Panc1 (cell line): ENCODE measurements around the gene ZNF23. TPM values are rescaled to one million over a fixed set of nuclear protein-coding genes. Genes with fewer than 3 reads are reported as not detected.

Experiments used
- ATAC-seq: fragments of 200-7000 bp; cut with Tn5 transposase; 2 replicates; pipeline ENCODE4 v1.9.1; 2020; ENCODE audit warnings: mild to moderate bottlenecking, moderate library complexity
- BruUV-seq: library from RNA; stranded (reverse); fragments of 400-500 nt; replicated peaks from 2 replicates; lab custom pipeline; 2021; lab: Mats Ljungman, UMichigan
- CTCF ChIA-PET: fragments of 300-600 bp; sonication (Branson Sonifier 250); formaldehyde crosslinking; loops from one replicate; lab custom pipeline; 2022; ENCODE audit warnings: antibody characterized with exemption; lab: Charles Lee
- POLR2A ChIA-PET: fragments of 300-600 bp; sonication (Branson Sonifier 250); formaldehyde crosslinking; loops from one replicate; lab custom pipeline; 2022; ENCODE audit warnings: antibody characterized with exemption; lab: Charles Lee
- DNase-seq: peaks from one replicate; pipeline ENCODE4 v3.0.0-alpha.2; 2010; ENCODE audit warnings: low read depth, low spot score
- H3K27ac ChIP-seq: 2 replicates; pipeline ENCODE4 v1.5.1; 2011; ENCODE audit warnings: mild to moderate bottlenecking, low read length, inconsistent platforms
- H3K27me3 ChIP-seq: fragments of 200-500 bp; sonication (Bioruptor generic); 2 replicates; pipeline ENCODE4 v1.6.0; 2014; ENCODE audit warnings: low read length, inconsistent platforms; ENCODE audit not compliant: control insufficient read depth, insufficient read depth
- H3K36me3 ChIP-seq: fragments of 200-500 bp; sonication (Bioruptor generic); 2 replicates; pipeline ENCODE4 v1.5.1; 2014; ENCODE audit warnings: inconsistent platforms, mild to moderate bottlenecking, low read length, moderate library complexity; ENCODE audit not compliant: control insufficient read depth, insufficient read depth
- H3K4me1 ChIP-seq: 2 replicates; pipeline ENCODE4 v1.5.1; 2011; ENCODE audit warnings: inconsistent platforms, mild to moderate bottlenecking, low read length, moderate library complexity; ENCODE audit not compliant: control insufficient read depth, insufficient read depth
- H3K4me3 ChIP-seq, 2 experiments: 2 replicates each; pipeline ENCODE4 v1.5.1; 2011 to 2012; ENCODE audit warnings: low read depth in 2 of 2, low read length in 2 of 2, mild to moderate bottlenecking in 2 of 2, inconsistent platforms in 1 of 2, moderate library complexity in 1 of 2
- H3K9me3 ChIP-seq: fragments of 200-500 bp; sonication (Bioruptor generic); 2 replicates; pipeline ENCODE4 v1.5.1; 2014; ENCODE audit warnings: low read depth, mild to moderate bottlenecking, inconsistent platforms, low read length, moderate library complexity; ENCODE audit not compliant: control insufficient read depth, insufficient read depth
- POLR2AphosphoS5 ChIP-seq: IDR thresholded peaks from 2 replicates; pipeline ENCODE4 v1.6.1; 2012; ENCODE audit warnings: mild to moderate bottlenecking, low read depth, low read length, moderate library complexity
- SIN3A ChIP-seq: IDR thresholded peaks from 2 replicates; pipeline ENCODE4 v1.6.1; 2012; ENCODE audit warnings: low read depth, mild to moderate bottlenecking, low read length, moderate library complexity, borderline replicate concordance; ENCODE audit not compliant: insufficient read depth
- TCF7L2 ChIP-seq: IDR thresholded peaks from 2 replicates; pipeline ENCODE4 v1.6.1; 2011; ENCODE audit warnings: mild to moderate bottlenecking, low read depth, low read length, inconsistent platforms
- in situ Hi-C: cut with HindIII; loops from 2 replicates; pipeline ENCODE4 v1.10.0; 2016; ENCODE audit warnings: low sequenced_read_pairs, low pct_unique_long_range_greater_than_20kb
- intact Hi-C: fragments of 100-400 bp; cut with micrococcal nuclease; formaldehyde crosslinking; loops from one replicate; pipeline ENCODE4 v1.10.0; 2022; ENCODE audit not compliant: unreplicated experiment
- total RNA-seq: library from RNA; stranded (reverse); gene quantifications from one replicate; pipeline ENCODE4 v1.2.1, GENCODE V29; 2021; ENCODE audit not compliant: unreplicated experiment
- TF ChIP-seq, protein P1 (sequence below), 2 experiments: IDR thresholded peaks; 2 replicates each; pipeline ENCODE4 v1.6.1; 2011 to 2012; ENCODE audit warnings: low read depth in 2 of 2, control low read depth in 1 of 2, low read length in 1 of 2, mild to moderate bottlenecking in 1 of 2, moderate library complexity in 1 of 2; ENCODE audit not compliant: insufficient read depth in 1 of 2
- TF ChIP-seq, protein P2 (sequence below): fragments of 450-650 bp; IDR thresholded peaks from 2 replicates; pipeline ENCODE4 v1.5.1; 2017; ENCODE audit warnings: mild to moderate bottlenecking

Gene ZNF23
- total RNA-seq, 1 experiment from 2014 or later: 5.2 TPM

DNA sequence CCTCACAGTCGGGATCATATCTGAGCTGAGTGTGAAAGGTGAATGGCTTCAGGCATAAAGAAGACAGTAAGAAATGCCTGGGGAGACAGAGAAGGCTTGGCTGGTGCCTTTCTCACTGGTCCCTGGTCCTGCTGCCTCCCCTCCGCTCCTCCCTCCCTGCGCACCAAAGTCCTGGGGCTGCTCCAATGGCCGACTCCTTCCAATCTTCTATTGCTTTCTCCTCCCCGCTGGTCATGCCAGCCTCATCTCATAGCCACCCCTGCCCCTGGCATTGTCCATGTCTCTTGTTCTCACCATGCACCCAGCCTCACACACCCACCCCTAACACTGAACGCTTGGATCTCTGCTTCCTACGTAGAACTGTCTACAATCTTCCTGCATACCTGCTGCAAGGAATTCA, 38.2 kb downstream of the ZNF23 start:
- Histone ChIP-seq H3K27me3 (no peaks in the 10 kb centered on the region), H3K9me3 (no peaks in the 10 kb centered on the region), H3K36me3 (no peaks in the 10 kb centered on the region), H3K4me3 (no peak overlapping the region), H3K27ac (no peak overlapping the region), H3K4me1 (peaks cover 4% of the 10 kb centered on the region; the same call in 1 of the 2 replicates)
- no peak for DNase-seq
- TF ChIP-seq, protein P1, sequence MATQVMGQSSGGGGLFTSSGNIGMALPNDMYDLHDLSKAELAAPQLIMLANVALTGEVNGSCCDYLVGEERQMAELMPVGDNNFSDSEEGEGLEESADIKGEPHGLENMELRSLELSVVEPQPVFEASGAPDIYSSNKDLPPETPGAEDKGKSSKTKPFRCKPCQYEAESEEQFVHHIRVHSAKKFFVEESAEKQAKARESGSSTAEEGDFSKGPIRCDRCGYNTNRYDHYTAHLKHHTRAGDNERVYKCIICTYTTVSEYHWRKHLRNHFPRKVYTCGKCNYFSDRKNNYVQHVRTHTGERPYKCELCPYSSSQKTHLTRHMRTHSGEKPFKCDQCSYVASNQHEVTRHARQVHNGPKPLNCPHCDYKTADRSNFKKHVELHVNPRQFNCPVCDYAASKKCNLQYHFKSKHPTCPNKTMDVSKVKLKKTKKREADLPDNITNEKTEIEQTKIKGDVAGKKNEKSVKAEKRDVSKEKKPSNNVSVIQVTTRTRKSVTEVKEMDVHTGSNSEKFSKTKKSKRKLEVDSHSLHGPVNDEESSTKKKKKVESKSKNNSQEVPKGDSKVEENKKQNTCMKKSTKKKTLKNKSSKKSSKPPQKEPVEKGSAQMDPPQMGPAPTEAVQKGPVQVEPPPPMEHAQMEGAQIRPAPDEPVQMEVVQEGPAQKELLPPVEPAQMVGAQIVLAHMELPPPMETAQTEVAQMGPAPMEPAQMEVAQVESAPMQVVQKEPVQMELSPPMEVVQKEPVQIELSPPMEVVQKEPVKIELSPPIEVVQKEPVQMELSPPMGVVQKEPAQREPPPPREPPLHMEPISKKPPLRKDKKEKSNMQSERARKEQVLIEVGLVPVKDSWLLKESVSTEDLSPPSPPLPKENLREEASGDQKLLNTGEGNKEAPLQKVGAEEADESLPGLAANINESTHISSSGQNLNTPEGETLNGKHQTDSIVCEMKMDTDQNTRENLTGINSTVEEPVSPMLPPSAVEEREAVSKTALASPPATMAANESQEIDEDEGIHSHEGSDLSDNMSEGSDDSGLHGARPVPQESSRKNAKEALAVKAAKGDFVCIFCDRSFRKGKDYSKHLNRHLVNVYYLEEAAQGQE (IDR thresholded peaks at IDR 0.05; ENCODE audit: insufficient read depth in 1 of 2, low read depth in 2 of 2, low read length in 1 of 2): no peak
- TF ChIP-seq POLR2AphosphoS5: no peak
- no peak for TF ChIP-seq TCF7L2
- TF ChIP-seq, protein P2, sequence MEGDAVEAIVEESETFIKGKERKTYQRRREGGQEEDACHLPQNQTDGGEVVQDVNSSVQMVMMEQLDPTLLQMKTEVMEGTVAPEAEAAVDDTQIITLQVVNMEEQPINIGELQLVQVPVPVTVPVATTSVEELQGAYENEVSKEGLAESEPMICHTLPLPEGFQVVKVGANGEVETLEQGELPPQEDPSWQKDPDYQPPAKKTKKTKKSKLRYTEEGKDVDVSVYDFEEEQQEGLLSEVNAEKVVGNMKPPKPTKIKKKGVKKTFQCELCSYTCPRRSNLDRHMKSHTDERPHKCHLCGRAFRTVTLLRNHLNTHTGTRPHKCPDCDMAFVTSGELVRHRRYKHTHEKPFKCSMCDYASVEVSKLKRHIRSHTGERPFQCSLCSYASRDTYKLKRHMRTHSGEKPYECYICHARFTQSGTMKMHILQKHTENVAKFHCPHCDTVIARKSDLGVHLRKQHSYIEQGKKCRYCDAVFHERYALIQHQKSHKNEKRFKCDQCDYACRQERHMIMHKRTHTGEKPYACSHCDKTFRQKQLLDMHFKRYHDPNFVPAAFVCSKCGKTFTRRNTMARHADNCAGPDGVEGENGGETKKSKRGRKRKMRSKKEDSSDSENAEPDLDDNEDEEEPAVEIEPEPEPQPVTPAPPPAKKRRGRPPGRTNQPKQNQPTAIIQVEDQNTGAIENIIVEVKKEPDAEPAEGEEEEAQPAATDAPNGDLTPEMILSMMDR: no peak
- no peak for TF ChIP-seq SIN3A
- ATAC-seq: no peak
- POLR2A ChIA-PET: no interaction called here
- in situ Hi-C loops: no loop called here
- intact Hi-C loops: no loop called here
- BruUV-seq: no TSS peak
- CTCF ChIA-PET: no interaction called here

DNA sequence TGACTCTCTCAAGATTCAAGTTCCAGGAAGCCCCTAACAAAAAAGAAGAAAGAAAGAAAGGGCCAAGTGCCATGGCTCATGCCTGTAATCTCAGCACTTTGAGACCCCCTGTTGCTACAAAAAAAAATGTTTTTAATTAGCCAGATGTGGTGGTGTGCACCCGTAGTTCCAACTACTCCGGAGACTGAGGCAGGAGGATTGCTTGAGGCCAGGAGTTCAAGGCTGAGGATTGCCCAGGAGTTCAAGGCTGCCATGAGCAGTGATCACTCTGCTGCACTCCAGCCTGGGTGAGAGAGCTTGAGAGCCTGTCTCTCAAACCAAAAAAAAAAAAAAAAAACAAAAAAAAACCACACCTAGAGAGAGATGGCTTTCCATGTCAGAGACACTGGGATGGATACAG, 39.0 kb downstream of the ZNF23 start:
- Histone ChIP-seq H3K9me3 (no peaks in the 10 kb centered on the region), H3K27ac (no peak overlapping the region), H3K4me3 (no peak overlapping the region), H3K27me3 (no peaks in the 10 kb centered on the region), H3K36me3 (no peaks in the 10 kb centered on the region), H3K4me1 (peaks cover 4% of the 10 kb centered on the region; the same call in 1 of the 2 replicates)
- intact Hi-C loops (no loop called here), in situ Hi-C loops (no loop called here)
- ATAC-seq (no peak), DNase-seq (no peak)
- TF ChIP-seq, protein P2: no peak
- TF ChIP-seq, protein P1 (IDR thresholded peaks at IDR 0.05; ENCODE audit: insufficient read depth in 1 of 2, low read depth in 2 of 2, low read length in 1 of 2): no peak
- TF ChIP-seq POLR2AphosphoS5 (no peak), SIN3A (no peak), TCF7L2 (no peak)
- CTCF ChIA-PET: interaction anchor here (0.6 kb wide), 1 partner anchor 642 kb away, joined by 3 read pairs; no protein-coding TSS in a partner anchor
- POLR2A ChIA-PET: no interaction called here
- no TSS peak for BruUV-seq
